Gastroesophageal sphincter (tissue), 3 donors: ENCODE measurements around the gene FBP2.

Experiments
- EP300 ChIP-seq: sonication (generic); formaldehyde crosslinking; IDR thresholded peaks from one replicate; pipeline ENCODE4 v1.6.1; 2017; ENCODE audit warnings: antibody characterized with exemption, mild to moderate bottlenecking
- POLR2A ChIP-seq, 2 donors: fragments of 450-650 bp; IDR thresholded peaks; one replicate each; pipeline ENCODE4 v1.6.1; 2017; ENCODE audit warnings: antibody characterized with exemption in 2 of 2, mild to moderate bottlenecking in 2 of 2, moderate library complexity in 1 of 2
- POLR2AphosphoS5 ChIP-seq: sonication (generic); formaldehyde crosslinking; IDR thresholded peaks from one replicate; pipeline ENCODE4 v1.6.1; 2017; ENCODE audit warnings: antibody characterized with exemption
- TF ChIP-seq, protein P1 (sequence below), 4 experiments: fragments of 200-600 bp in 2 of 4; fragments of 450-650 bp in 2 of 4; sonication (generic) in 1 of 4; IDR thresholded peaks; one replicate each; pipeline ENCODE4 v1.5.1; 2017 to 2019; ENCODE audit warnings: antibody characterized with exemption in 4 of 4, mild to moderate bottlenecking in 2 of 4, moderate library complexity in 2 of 4

DNA sequence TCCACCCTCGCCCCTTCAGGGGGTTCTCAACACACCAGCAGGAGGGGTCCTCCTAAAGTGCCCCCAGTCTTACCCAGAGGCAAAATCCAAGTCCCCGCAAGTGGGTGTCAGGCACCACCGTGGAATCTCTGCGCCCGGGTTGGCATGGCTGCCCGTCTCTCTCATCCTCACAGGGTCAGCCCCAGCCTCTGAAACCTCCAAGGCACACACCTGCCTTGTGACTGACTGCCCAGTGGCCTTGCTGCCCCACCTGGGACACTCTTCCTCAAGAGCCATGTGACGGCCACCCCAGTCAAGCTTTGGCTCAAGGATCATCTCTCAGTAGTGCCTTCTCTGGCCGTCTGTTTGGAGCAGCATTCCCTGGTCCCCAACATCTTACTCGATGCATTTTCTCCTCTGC lies 4.9 kb downstream of the FBP2 start:
- TF ChIP-seq POLR2A (IDR thresholded peaks at IDR 0.05) (no peak), POLR2AphosphoS5 (no peak), EP300 (no peak)
- TF ChIP-seq, protein P1, sequence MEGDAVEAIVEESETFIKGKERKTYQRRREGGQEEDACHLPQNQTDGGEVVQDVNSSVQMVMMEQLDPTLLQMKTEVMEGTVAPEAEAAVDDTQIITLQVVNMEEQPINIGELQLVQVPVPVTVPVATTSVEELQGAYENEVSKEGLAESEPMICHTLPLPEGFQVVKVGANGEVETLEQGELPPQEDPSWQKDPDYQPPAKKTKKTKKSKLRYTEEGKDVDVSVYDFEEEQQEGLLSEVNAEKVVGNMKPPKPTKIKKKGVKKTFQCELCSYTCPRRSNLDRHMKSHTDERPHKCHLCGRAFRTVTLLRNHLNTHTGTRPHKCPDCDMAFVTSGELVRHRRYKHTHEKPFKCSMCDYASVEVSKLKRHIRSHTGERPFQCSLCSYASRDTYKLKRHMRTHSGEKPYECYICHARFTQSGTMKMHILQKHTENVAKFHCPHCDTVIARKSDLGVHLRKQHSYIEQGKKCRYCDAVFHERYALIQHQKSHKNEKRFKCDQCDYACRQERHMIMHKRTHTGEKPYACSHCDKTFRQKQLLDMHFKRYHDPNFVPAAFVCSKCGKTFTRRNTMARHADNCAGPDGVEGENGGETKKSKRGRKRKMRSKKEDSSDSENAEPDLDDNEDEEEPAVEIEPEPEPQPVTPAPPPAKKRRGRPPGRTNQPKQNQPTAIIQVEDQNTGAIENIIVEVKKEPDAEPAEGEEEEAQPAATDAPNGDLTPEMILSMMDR (IDR thresholded peaks at IDR 0.05): no peak
